ENCODE results near the gene PPP3CA.

GRCh38 chr4:101163936-101164335 is 183.4 kb downstream of the PPP3CA start:
- TF ChIP-seq CTCF (IDR thresholded peaks at IDR 0.05) (no peak), POLR2A (IDR thresholded peaks at IDR 0.05) (no peak), EP300 (IDR thresholded peaks at IDR 0.05) (no peak)

All from tibial nerve (tissue), 4 donors.